SH-SY5Y (cell line): ENCODE results near the gene EIF4G1.

Experiments
- GATA2 ChIP-seq: IDR thresholded peaks from 2 replicates; pipeline ENCODE4 v1.6.1; 2011; ENCODE audit warnings: mild to moderate bottlenecking, low read depth, low read length
- GATA3 ChIP-seq: IDR thresholded peaks from 2 replicates; pipeline ENCODE4 v1.6.1; 2011; ENCODE audit warnings: low read depth, mild to moderate bottlenecking, low read length, moderate library complexity

DNA sequence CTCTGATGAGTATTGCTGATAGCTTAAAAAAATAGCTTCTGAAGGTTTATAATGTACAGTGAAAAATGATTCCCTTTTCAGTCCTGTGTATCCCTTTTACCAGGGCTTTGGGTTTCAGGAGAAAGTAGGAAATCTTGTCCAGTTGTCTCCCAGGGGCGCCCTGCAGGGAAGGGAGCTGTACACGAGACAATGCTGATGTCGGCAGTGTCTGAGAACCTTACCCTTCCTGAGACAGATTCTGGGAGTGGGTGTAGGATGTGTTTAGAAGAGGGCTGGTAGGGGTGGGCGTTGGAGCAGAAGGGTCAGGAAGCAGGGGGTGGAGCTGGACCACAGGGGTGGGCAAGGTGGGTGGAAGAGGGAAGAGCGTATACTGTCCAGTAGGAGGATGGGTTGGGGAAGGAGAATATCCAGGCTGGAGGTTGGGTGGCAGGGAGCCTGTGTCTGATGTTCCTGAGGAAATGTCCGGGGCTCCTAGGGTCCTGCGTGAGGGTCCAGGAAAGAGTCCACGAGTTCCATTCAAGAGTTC is 58.0 kb downstream of the EIF4G1 start:
- TF ChIP-seq GATA3 (no peak), GATA2 (no peak)
